ENCODE measurements around the gene IVD. TPM values are rescaled to one million over a fixed set of nuclear protein-coding genes. Genes with fewer than 3 reads are reported as not detected.
A peak's percentile ranks its signal among the peaks of the same experiment; 100 is the strongest.

The IVD gene
- total and polyA plus RNA-seq, 2 donors (not counting 1 experiment from before 2014, with no cell fraction given) = 41.7 to 106 TPM

DNA sequence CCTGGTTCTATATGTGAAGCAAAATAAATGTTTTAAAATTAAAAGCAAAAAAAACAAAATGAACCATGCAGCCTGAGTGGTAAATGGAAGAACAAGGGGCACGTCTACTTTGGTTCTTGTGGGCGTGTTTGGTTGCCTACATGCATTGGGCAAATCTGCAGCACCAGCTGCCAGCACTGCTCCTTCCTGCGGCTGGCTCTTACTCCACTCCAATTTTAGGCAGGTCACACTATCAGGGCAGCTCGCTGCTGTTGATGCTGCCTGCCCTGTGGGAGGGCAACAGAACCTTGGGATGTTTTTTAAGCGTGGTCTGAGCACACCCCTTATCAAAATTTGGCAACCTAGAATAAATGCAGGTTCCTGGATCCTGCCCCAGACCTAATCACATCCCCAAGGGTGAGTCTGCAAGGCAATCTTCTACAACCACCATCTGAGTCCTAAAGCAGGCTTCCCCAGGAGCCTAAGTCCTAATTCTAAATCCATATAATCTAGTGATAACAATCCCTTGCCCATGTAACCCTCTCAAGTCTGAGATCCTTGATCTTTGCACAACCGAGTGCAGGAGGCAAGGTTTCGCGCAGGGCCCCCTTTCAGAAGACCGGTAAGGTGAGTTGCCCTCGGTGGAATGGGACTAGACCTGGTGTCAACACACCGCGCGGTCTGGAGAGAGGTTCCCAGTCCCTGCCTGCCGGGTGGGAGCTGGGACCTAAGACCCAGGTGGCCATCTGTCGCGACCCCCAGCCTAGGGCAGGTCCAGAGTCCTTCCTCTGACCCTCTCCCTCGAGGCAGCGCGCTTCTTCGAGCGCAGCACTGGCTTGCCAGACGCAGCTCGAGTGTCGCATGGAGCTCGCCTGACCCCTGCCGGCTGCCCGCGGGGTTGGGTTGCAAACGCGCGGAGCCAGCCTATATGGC, 15.9 kb downstream of the IVD start:
- peak overlapping the region; percentile 53 for H3K4me2 ChIP-seq (replicated peaks; ENCODE audit: low read depth, low read length, poor library complexity, severe bottlenecking)
- H3K79me2 ChIP-seq (ENCODE audit: control insufficient read depth, insufficient read depth, low read length) = no peaks in the 10 kb centered on the region
- 28% methylated on average over 29 of the region's 31 CpGs for WGBS (ENCODE audit: insufficient coverage)
- intact Hi-C loops (cut with micrococcal nuclease) = loop anchor here (1.0 to 10.0 kb wide), 5 partner anchors 53 to 734 kb away; partner anchors contain the start of genes FSIP1 and INAFM2
- H3K4me3 ChIP-seq (ENCODE audit: control extremely low read depth in 1 of 5, extremely low read depth in 1 of 5, insufficient read depth in 1 of 5, low read depth in 2 of 5, low read length in 4 of 5) = no peak overlapping the region
- Mint-ChIP-seq H3K4me1 (peaks cover 2% of the 10 kb centered on the region), H3K27me3 (no peaks in the 10 kb centered on the region), H3K27ac (no peak overlapping the region), H3K9me3 (ENCODE audit: insufficient read depth) (no peaks in the 10 kb centered on the region), H3K4me3 (no peak overlapping the region)
- peak; percentile 96 for ATAC-seq (ENCODE audit: low read depth)
- POLR2A ChIA-PET = interaction anchor here (1.7 kb wide), 1 partner anchor 77 kb away, joined by 5 read pairs; no protein-coding TSS in a partner anchor
- no peaks in the 10 kb centered on the region for H3K9me3 ChIP-seq (ENCODE audit: control extremely low read depth in 1 of 3, control insufficient read depth in 2 of 3, insufficient read depth in 1 of 3, low read length in 2 of 3)
- H3K9ac ChIP-seq (ENCODE audit: low read length) = no peak overlapping the region
- H3K27ac ChIP-seq (ENCODE audit: low read length in 2 of 2) = no peak overlapping the region
- CTCF ChIA-PET = interaction anchor here (0.6 to 11.6 kb wide), 31 partner anchors 9 to 639 kb away, joined by 3 to 308 read pairs (median 5); partner anchors contain the start of genes CCDC32, CCDC9B, FSIP1 and INAFM2
- peaks cover 0 to 16% of the 10 kb centered on the region in 2 experiments for H3K36me3 ChIP-seq (replicated peaks in 1 of 2; ENCODE audit: control extremely low read depth in 1 of 2, control insufficient read depth in 1 of 2, extremely low read depth in 1 of 2, insufficient read depth in 2 of 2, low read length in 1 of 2)
- H3K27me3 ChIP-seq (replicated peaks in 1 of 4; ENCODE audit: control extremely low read depth in 1 of 4, control insufficient read depth in 3 of 4, insufficient read depth in 4 of 4, low read length in 3 of 4) = no peaks in the 10 kb centered on the region
- DNase-seq = peak; percentile 83
- no peak for TF ChIP-seq EZH2 (IDR thresholded peaks at IDR 0.05; ENCODE audit: borderline replicate concordance, insufficient read depth, low read depth, low read length, poor library complexity, severe bottlenecking)
- TF ChIP-seq, protein P1, sequence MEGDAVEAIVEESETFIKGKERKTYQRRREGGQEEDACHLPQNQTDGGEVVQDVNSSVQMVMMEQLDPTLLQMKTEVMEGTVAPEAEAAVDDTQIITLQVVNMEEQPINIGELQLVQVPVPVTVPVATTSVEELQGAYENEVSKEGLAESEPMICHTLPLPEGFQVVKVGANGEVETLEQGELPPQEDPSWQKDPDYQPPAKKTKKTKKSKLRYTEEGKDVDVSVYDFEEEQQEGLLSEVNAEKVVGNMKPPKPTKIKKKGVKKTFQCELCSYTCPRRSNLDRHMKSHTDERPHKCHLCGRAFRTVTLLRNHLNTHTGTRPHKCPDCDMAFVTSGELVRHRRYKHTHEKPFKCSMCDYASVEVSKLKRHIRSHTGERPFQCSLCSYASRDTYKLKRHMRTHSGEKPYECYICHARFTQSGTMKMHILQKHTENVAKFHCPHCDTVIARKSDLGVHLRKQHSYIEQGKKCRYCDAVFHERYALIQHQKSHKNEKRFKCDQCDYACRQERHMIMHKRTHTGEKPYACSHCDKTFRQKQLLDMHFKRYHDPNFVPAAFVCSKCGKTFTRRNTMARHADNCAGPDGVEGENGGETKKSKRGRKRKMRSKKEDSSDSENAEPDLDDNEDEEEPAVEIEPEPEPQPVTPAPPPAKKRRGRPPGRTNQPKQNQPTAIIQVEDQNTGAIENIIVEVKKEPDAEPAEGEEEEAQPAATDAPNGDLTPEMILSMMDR (IDR thresholded peaks at IDR 0.05) = peak; percentile 97
- H3K4me1 ChIP-seq (ENCODE audit: control insufficient read depth in 2 of 2, insufficient read depth in 2 of 2, low read length in 2 of 2) = peaks cover 4 to 7% of the 10 kb centered on the region in 2 donors
- no peaks in the 10 kb centered on the region for H4K20me1 ChIP-seq (ENCODE audit: control insufficient read depth, insufficient read depth, low read length, poor library complexity, severe bottlenecking)
- peak overlapping the region; percentile 14 for H2AFZ ChIP-seq (ENCODE audit: insufficient read depth, low read depth, low read length, poor library complexity, severe bottlenecking)
